Adipocyte (in vitro differentiated cells): ENCODE data around the gene RLN2.

Experiments
- DNase-seq: peaks from one replicate; pipeline ENCODE4 v3.0.0-alpha.2; 2015; ENCODE audit warnings: low read depth
- H3K27me3 ChIP-seq: replicated peaks from 2 replicates; pipeline ENCODE4 v1.7.0; 2013; ENCODE audit warnings: mild to moderate bottlenecking, low read length, moderate library complexity; ENCODE audit not compliant: control insufficient read depth, insufficient read depth
- H3K36me3 ChIP-seq: 2 replicates; pipeline ENCODE4 v1.7.0; 2013; ENCODE audit warnings: low read length, mild to moderate bottlenecking, moderate library complexity; ENCODE audit not compliant: control insufficient read depth, insufficient read depth, severe bottlenecking
- H3K4me1 ChIP-seq: 2 replicates; pipeline ENCODE4 v1.7.0; 2013; ENCODE audit warnings: mild to moderate bottlenecking, low read length, moderate library complexity; ENCODE audit not compliant: control insufficient read depth, insufficient read depth
- H3K4me3 ChIP-seq: 2 replicates; pipeline ENCODE4 v1.7.0; 2013; ENCODE audit warnings: mild to moderate bottlenecking, low read length, moderate library complexity
- H3K9ac ChIP-seq: 2 replicates; pipeline ENCODE4 v1.7.0; 2013; ENCODE audit warnings: mild to moderate bottlenecking, low read length, moderate library complexity
- H3K9me3 ChIP-seq: 2 replicates; pipeline ENCODE4 v1.7.0; 2013; ENCODE audit warnings: mild to moderate bottlenecking, low read length, moderate library complexity; ENCODE audit not compliant: control insufficient read depth

Gene RLN2

DNA sequence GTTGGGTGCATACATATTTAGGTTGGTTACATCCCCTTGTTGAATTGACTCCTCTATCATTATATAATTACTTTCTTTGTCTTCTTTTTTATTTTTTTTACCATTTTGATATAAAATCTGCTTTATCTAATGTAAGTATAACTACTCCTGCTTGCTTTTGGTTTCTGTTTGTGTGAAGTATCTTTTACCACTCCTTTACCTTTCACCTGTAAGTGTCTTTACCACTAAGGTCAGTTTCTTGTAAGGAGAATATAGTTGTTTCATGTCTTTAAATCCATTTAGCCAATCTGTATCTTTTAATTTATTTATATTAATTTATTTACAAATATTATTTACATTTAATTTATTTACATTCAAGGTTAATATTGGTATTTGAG is 40.3 kb downstream of the RLN2 start:
- peaks cover 15% of the 10 kb centered on the region for H3K4me1 ChIP-seq

DNA sequence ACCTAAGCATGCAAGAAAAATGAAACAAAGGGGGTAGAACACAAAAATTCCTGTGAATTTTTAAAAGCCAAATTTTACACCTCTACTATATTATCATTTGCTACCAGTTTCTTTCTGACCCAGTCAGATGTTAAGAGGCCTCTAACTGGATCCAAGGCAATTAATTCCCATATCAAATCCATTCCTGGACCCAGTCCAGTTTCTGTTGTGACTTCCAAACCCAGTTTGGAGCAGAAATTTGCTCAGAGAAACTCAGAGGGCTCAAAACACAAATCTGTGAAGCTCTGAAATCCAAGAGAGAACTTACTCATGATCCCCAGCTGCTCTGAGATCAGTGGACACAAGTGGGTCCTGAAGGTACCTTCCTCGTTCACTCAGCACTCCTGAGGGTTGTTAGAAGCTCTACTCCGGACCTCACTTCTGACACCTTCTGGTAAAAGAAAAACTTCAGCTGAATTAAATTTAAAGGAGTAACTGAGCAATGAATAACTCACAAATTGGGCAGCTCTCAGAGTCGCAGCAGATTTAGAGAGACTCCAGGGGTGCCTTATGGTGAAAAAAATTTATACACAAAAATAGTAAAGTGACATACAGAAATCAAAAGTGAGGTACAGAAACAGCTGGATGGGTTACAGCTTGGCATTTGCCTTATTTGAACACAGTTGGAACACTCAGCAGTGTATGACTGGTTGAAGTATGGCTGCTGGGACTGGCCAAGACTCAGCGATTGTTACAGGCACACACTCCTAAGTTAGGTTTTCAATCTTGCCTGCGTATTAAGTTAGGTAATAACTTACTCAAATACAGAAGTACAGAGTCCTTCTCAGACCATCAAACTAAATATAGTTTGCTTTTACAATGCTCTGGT is 40.9 kb downstream of the RLN2 start:
- H3K36me3 ChIP-seq: no peaks in the 10 kb centered on the region
- H3K27me3 ChIP-seq: no peaks in the 10 kb centered on the region
- peaks cover 15% of the 10 kb centered on the region for H3K9me3 ChIP-seq
- no peak for DNase-seq
- H3K9ac ChIP-seq: no peak overlapping the region
- peaks cover 15% of the 10 kb centered on the region for H3K4me1 ChIP-seq
- no peak overlapping the region for H3K4me3 ChIP-seq

More for the DNA sequence above, 40.3 kb downstream of the RLN2 start:
- Histone ChIP-seq H3K4me3 (no peak overlapping the region), H3K36me3 (no peaks in the 10 kb centered on the region), H3K9ac (no peak overlapping the region), H3K9me3 (peaks cover 14% of the 10 kb centered on the region), H3K27me3 (no peaks in the 10 kb centered on the region)
- no peak for DNase-seq
